HEK293T (cell line): Measurements from ENCODE around the gene CHAF1A.

Experiments
- CTCF ChIA-PET: fragments of 350-600 bp; formaldehyde crosslinking; extraction: SDS; loops from one replicate; lab custom pipeline; 2021; ENCODE audit warnings: antibody characterized with exemption, inconsistent platforms; lab: Yijun Ruan, JAX
- POLR2A ChIA-PET: fragments of 350-600 bp; formaldehyde crosslinking; extraction: SDS; loops from one replicate; lab custom pipeline; 2020; ENCODE audit warnings: antibody characterized with exemption, inconsistent platforms; lab: Yijun Ruan, JAX
- DNase-seq: peaks from one replicate; pipeline ENCODE4 v3.0.0; 2012; ENCODE audit warnings: mixed read lengths; ENCODE audit errors: extremely low spot score
- ARNT ChIP-seq: fragments of 450-650 bp; IDR thresholded peaks from 2 replicates; pipeline ENCODE4 v1.6.1; 2017; ENCODE audit warnings: mild to moderate bottlenecking
- BHLHE40 ChIP-seq: fragments of 450-650 bp; IDR thresholded peaks from 2 replicates; pipeline ENCODE4 v1.6.1; 2016; ENCODE audit warnings: mild to moderate bottlenecking, moderate library complexity, borderline replicate concordance
- CTBP1 ChIP-seq: fragments of 450-650 bp; IDR thresholded peaks from 2 replicates; pipeline ENCODE4 v1.6.1; 2016; ENCODE audit warnings: borderline replicate concordance
- ELF4 ChIP-seq: fragments of 450-650 bp; IDR thresholded peaks from 2 replicates; pipeline ENCODE4 v1.6.1; 2017; ENCODE audit warnings: antibody characterized with exemption
- FOXA1 ChIP-seq: fragments of 450-650 bp; IDR thresholded peaks from 2 replicates; pipeline ENCODE4 v1.6.1; 2016; ENCODE audit warnings: mild to moderate bottlenecking
- FOXK2 ChIP-seq: fragments of 450-650 bp; IDR thresholded peaks from 2 replicates; pipeline ENCODE4 v1.6.1; 2016; ENCODE audit warnings: mild to moderate bottlenecking
- FOXM1 ChIP-seq: fragments of 450-650 bp; IDR thresholded peaks from 2 replicates; pipeline ENCODE4 v1.6.1; 2017; ENCODE audit warnings: mild to moderate bottlenecking, borderline replicate concordance
- HDGF ChIP-seq: fragments of 450-650 bp; IDR thresholded peaks from 2 replicates; pipeline ENCODE4 v1.6.1; 2017; ENCODE audit warnings: antibody characterized with exemption, borderline replicate concordance
- L3MBTL2 ChIP-seq: fragments of 450-650 bp; conservative IDR thresholded peaks from 2 replicates; pipeline ENCODE4 v1.6.1; 2016; ENCODE audit warnings: mild to moderate bottlenecking
- LEF1 ChIP-seq: fragments of 450-650 bp; IDR thresholded peaks from 2 replicates; pipeline ENCODE4 v1.6.1; 2017; ENCODE audit warnings: mild to moderate bottlenecking, borderline replicate concordance
- NFRKB ChIP-seq: fragments of 450-650 bp; IDR thresholded peaks from 2 replicates; pipeline ENCODE4 v1.6.1; 2016; ENCODE audit warnings: mild to moderate bottlenecking, moderate library complexity
- PKNOX1 ChIP-seq: fragments of 450-650 bp; IDR thresholded peaks from 2 replicates; pipeline ENCODE4 v1.6.1; 2016
- SP1 ChIP-seq: fragments of 450-650 bp; IDR thresholded peaks from 2 replicates; pipeline ENCODE4 v1.6.1; 2017
- SUZ12 ChIP-seq: fragments of 450-650 bp; IDR thresholded peaks from 2 replicates; pipeline ENCODE4 v1.6.1; 2016; ENCODE audit warnings: mild to moderate bottlenecking
- TARDBP ChIP-seq: fragments of 450-650 bp; IDR thresholded peaks from 2 replicates; pipeline ENCODE4 v1.6.1; 2016
- ZNF384 ChIP-seq: fragments of 450-650 bp; IDR thresholded peaks from 2 replicates; pipeline ENCODE4 v1.6.1; 2016

The CHAF1A gene

GRCh38 chr19:4362101-4362828, 40.2 kb upstream of the CHAF1A start:
- POLR2A ChIA-PET: interaction anchor here (0.9 to 1.9 kb wide), 2 partner anchors 20 to 40 kb away, joined by 3 to 8 read pairs; partner anchors contain the start of gene CHAF1A
- TF ChIP-seq ELF4: no peak
- TF ChIP-seq CTBP1: no peak
- TF ChIP-seq FOXA1: no peak
- no peak for TF ChIP-seq FOXK2
- TF ChIP-seq SUZ12: no peak
- TF ChIP-seq TARDBP: no peak
- TF ChIP-seq BHLHE40: no peak
- TF ChIP-seq NFRKB: no peak
- TF ChIP-seq ARNT: no peak
- no peak for TF ChIP-seq L3MBTL2
- TF ChIP-seq LEF1: no peak
- no peak for TF ChIP-seq SP1
- no peak for TF ChIP-seq HDGF
- no peak for TF ChIP-seq ZNF384
- no peak for TF ChIP-seq PKNOX1
- no peak for TF ChIP-seq FOXM1
- CTCF ChIA-PET: interaction anchor here (0.6 to 1.8 kb wide), 4 partner anchors 9 to 197 kb away, joined by 3 to 7 read pairs (median 4); partner anchors contain the start of gene SH3GL1
- no peak for DNase-seq

GRCh38 chr19:4362831-4363545, 39.5 kb upstream of the CHAF1A start:
- ChIA-PET POLR2A (interaction anchor here (0.8 to 1.9 kb wide), 3 partner anchors 20 to 39 kb away, joined by 3 to 8 read pairs (median 4); partner anchors contain the start of gene CHAF1A), CTCF (interaction anchor here (0.6 to 1.8 kb wide), 4 partner anchors 10 to 196 kb away, joined by 3 to 7 read pairs (median 4); partner anchors contain the start of gene SH3GL1)
- no peak for DNase-seq
- TF ChIP-seq ELF4 (no peak), FOXM1 (no peak), NFRKB (no peak), CTBP1 (no peak), SP1 (no peak), L3MBTL2 (no peak), BHLHE40 (no peak), TARDBP (no peak), FOXK2 (no peak), ARNT (no peak), LEF1 (no peak), ZNF384 (no peak), FOXA1 (no peak), SUZ12 (no peak), HDGF (no peak), PKNOX1 (no peak)

- no peak for DNase-seq
- TF ChIP-seq CTBP1 (no peak), ZNF384 (no peak), SP1 (no peak), SUZ12 (no peak), ARNT (no peak), FOXM1 (no peak), HDGF (no peak), LEF1 (no peak), FOXA1 (no peak), ELF4 (no peak), PKNOX1 (no peak), FOXK2 (no peak), L3MBTL2 (no peak), NFRKB (no peak), TARDBP (no peak), BHLHE40 (no peak)
- POLR2A ChIA-PET: interaction anchor here (0.8 to 1.9 kb wide), 2 partner anchors 21 to 27 kb away, joined by 4 to 8 read pairs; no protein-coding TSS in a partner anchor
- CTCF ChIA-PET: interaction anchor here (0.7 to 1.5 kb wide), 2 partner anchors 37 to 110 kb away, joined by 3 to 5 read pairs; partner anchors contain the start of gene SH3GL1
Observed at GRCh38 chr19:4363571-4364304, 38.7 kb upstream of the CHAF1A start.

- CTCF ChIA-PET: interaction anchor here (1.4 to 1.5 kb wide), 2 partner anchors 13 to 35 kb away, joined by 3 to 6 read pairs; partner anchors contain the start of gene SH3GL1
- no peak for DNase-seq
- POLR2A ChIA-PET: interaction anchor here (0.7 kb wide), 1 partner anchor 8 kb away, joined by 3 read pairs; no protein-coding TSS in a partner anchor
- TF ChIP-seq NFRKB (no peak), ARNT (no peak), FOXK2 (no peak), ZNF384 (no peak), LEF1 (no peak), PKNOX1 (no peak), SUZ12 (no peak)
Observed at GRCh38 chr19:4365341-4365740, 37.1 kb upstream of the CHAF1A start.
